Psoas muscle (tissue), 8 donors: ENCODE measurements around the gene ZSCAN25. TPM values are rescaled to one million over a fixed set of nuclear protein-coding genes. Genes with fewer than 3 reads are reported as not detected.

ENCODE experiments used
- ATAC-seq, 4 donors: fragments of 200-7000 bp; cut with Tn5 transposase; one replicate each; pipeline ENCODE4 v1.9.1; 2020; ENCODE audit warnings: moderate library complexity in 3 of 4, mild to moderate bottlenecking in 2 of 4
- DNase-seq, 2 donors: peaks; one replicate each; pipeline ENCODE4 v3.0.0-alpha.2; 2020
- H3K27ac ChIP-seq: fragments of 200-600 bp; one replicate; pipeline ENCODE4 v1.8.0; 2022
- H3K27me3 ChIP-seq, 3 donors: fragments of 200-600 bp in 1 of 3; one replicate each; pipeline versions ENCODE4 v1.6.1 to v1.8.0; 2013 to 2022; ENCODE audit warnings: low read length in 2 of 3, mild to moderate bottlenecking in 2 of 3, moderate library complexity in 1 of 3; ENCODE audit not compliant: insufficient read depth in 3 of 3
- H3K36me3 ChIP-seq, 2 donors: fragments of 200-600 bp in 1 of 2; one replicate each; pipeline versions ENCODE4 v1.6.1 to v1.8.0; 2013 to 2022; ENCODE audit warnings: low read depth in 1 of 2, mild to moderate bottlenecking in 1 of 2, moderate library complexity in 1 of 2; ENCODE audit not compliant: insufficient read depth in 1 of 2
- H3K4me1 ChIP-seq: fragments of 200-600 bp; one replicate; pipeline ENCODE4 v1.8.0; 2022
- H3K4me3 ChIP-seq: fragments of 200-600 bp; one replicate; pipeline ENCODE4 v1.8.0; 2022; ENCODE audit warnings: mild to moderate bottlenecking
- H3K9me3 ChIP-seq: fragments of 200-600 bp; one replicate; pipeline ENCODE4 v1.8.0; 2022
- WGBS, 3 donors: extraction: QIAGEN DNeasy Blood & Tissue Kit; methylation state at CpG; one replicate each; pipeline versions ENCODE4 v1.1.6 to v1.1.7; 2013; 5-methylcytosine and 5-hydroxymethylcytosine counted together
- intact Hi-C, 2 donors: fragments of 100-400 bp; cut with DNase I; formaldehyde crosslinking; loops; one replicate each; pipeline versions ENCODE4 v1.11.0 to v1.14.2; 2022
- polyA plus RNA-seq, 3 donors: library from polyadenylated mRNA; stranded (reverse); fragments of 200-250 nt; gene quantifications; one replicate each; pipeline ENCODE4 v1.2.3, GENCODE V29; 2013
- total RNA-seq, 4 donors: library from RNA; stranded (reverse); fragmentation: NEBNext Ultra II Directional in 2 of 4; extraction: Animal tissue kit (Norgen Biotek cat#: 25700) in 2 of 4; gene quantifications; one replicate each; pipeline versions ENCODE4 v1.2.1 to v1.2.4, GENCODE V29; 2021 to 2023
- TF ChIP-seq, protein P1 (sequence below): fragments of 200-600 bp; IDR thresholded peaks from one replicate; pipeline ENCODE4 v1.8.0; 2022; ENCODE audit warnings: antibody characterized with exemption
- donor health status: healthy with polysubstance abuse.
- donor health status: DM: no; HTN: no; CAD: no; lungs with moderate emphysema.
- donor health status: Bipolar disorder and iron deficiency.
- donor health status: healthy.
- donor health status: DM: yes; HTN: yes; CAD: no.
- donor health status: DM: no; HTN: no; CAD: no.
- donor health status: DM: no; HTN: no; CAD: no.
- donor health status: DM: yes; HTN: yes; CAD: no.

The ZSCAN25 gene
- total and polyA plus RNA-seq, 7 donors = 2.6 to 10.5 (median 6.3) TPM

DNA sequence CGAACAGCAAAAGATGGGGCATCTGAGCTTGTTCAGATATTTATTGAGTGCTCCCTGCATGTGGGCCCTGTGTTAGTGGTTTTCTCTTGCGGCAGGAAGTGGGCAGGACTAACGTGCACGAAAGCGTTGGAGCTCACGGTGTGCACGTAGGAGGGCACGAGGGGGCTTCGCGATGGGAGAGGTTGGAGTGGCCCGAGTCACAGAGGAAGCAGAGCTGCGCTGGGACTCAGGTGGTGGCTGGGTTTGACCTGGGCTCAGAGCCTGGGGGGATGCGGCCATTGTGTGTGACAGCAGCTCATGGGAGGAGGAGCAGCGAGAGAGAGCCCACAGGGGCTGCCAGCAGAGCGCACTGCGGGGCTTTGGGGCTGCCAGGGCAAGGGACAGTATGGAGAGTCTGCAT lies 7.7 kb downstream of the ZSCAN25 start:
- intact Hi-C loops = loop anchor here in 1 of 2 donors (5.0 kb wide), 1 partner anchor 288 kb away; no protein-coding TSS in a partner anchor
- no peak overlapping the region for H3K27ac ChIP-seq
- H3K9me3 ChIP-seq = no peaks in the 10 kb centered on the region
- H3K4me1 ChIP-seq = no peaks in the 10 kb centered on the region
- H3K27me3 ChIP-seq = no peaks in the 10 kb centered on the region
- TF ChIP-seq, protein P1, sequence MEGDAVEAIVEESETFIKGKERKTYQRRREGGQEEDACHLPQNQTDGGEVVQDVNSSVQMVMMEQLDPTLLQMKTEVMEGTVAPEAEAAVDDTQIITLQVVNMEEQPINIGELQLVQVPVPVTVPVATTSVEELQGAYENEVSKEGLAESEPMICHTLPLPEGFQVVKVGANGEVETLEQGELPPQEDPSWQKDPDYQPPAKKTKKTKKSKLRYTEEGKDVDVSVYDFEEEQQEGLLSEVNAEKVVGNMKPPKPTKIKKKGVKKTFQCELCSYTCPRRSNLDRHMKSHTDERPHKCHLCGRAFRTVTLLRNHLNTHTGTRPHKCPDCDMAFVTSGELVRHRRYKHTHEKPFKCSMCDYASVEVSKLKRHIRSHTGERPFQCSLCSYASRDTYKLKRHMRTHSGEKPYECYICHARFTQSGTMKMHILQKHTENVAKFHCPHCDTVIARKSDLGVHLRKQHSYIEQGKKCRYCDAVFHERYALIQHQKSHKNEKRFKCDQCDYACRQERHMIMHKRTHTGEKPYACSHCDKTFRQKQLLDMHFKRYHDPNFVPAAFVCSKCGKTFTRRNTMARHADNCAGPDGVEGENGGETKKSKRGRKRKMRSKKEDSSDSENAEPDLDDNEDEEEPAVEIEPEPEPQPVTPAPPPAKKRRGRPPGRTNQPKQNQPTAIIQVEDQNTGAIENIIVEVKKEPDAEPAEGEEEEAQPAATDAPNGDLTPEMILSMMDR = no peak
- DNase-seq (peak in 1 of 2 donors; percentile 51), ATAC-seq (no peak)
- peaks cover 12 to 100% of the 10 kb centered on the region in 2 donors for H3K36me3 ChIP-seq
- H3K4me3 ChIP-seq = no peak overlapping the region
- WGBS, 3 donors = 86 to 93% (median 92%) methylated on average over 16 of the region's 16 CpGs

DNA sequence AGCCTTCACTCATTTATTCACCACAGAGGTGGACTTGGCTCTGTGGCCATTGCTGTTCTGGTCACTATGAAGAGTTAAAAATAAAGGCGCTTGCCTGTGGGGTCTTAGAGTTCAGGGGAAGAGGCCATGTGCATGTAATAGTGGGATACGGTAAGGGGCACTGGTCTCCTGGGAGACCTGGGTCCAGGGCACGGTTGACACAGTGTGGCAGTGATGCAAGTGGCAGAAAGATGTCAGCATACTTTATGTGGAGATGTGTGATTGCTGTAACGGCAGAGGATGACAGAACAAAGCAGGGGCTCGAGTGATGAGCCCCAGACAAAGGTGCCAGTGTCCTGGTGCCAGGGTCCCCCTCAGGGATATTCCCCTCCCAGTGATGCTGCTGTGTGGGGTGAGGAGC lies 8.6 kb downstream of the ZSCAN25 start:
- DNase-seq = no peak
- ATAC-seq = no peak
- Histone ChIP-seq H3K36me3 (peaks cover 14 to 100% of the 10 kb centered on the region in 2 donors), H3K4me3 (no peak overlapping the region), H3K27ac (no peak overlapping the region), H3K4me1 (no peaks in the 10 kb centered on the region), H3K9me3 (no peaks in the 10 kb centered on the region), H3K27me3 (no peaks in the 10 kb centered on the region)
- WGBS, 3 donors = 72 to 86% (median 85%) methylated on average over 5 of the region's 5 CpGs
- TF ChIP-seq, protein P1 = no peak
- intact Hi-C loops = no loop called here

DNA sequence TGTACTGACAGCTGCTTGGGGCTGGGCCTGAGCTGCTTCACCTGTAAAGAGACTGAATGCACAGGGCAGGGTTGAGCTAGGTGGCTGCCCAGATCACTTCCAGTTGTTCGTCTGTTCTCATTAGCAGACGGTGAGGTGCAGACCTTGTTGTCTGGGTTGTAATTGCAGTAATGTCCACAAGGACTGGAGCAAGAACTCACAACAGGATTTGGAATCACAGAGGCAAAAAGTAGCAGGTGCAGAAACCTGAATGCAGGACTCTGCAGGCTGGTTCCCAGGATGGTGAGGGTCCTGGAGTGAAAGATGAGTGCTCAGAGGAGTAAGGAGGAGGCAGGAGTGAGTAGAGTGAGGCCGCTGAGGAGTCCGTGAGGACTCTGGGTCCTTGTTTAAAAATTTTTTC lies 9.2 kb downstream of the ZSCAN25 start:
- peaks cover under 1% of the 10 kb centered on the region for H3K4me1 ChIP-seq
- ATAC-seq (no peak), DNase-seq (no peak)
- no peaks in the 10 kb centered on the region for H3K27me3 ChIP-seq
- peaks cover 16 to 100% of the 10 kb centered on the region in 2 donors for H3K36me3 ChIP-seq
- H3K9me3 ChIP-seq = no peaks in the 10 kb centered on the region
- no peak overlapping the region for H3K4me3 ChIP-seq
- intact Hi-C loops = no loop called here
- TF ChIP-seq, protein P1 = no peak
- H3K27ac ChIP-seq = no peak overlapping the region
- 85 to 95% (median 90%) methylated on average over 4 of the region's 4 CpGs for WGBS, 3 donors

DNA sequence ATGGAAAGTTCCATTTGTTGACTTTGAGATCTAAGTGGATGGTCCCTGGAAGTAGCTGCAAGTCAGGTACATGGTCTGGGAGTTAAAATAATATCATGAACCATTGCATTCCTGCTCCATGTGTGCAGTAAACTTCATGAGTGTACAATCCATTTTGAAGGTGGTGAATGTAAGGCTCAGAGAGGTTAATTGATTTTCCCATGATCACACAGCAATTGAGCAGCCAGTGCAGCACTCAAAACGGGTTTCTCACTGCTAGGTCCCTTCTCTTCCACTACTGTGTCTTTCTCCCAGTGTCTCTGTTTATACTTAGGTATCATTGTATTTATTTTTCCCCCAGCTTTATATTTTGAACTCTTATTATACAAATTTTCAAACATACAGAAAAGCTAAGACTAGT lies 9.9 kb downstream of the ZSCAN25 start:
- intact Hi-C loops = no loop called here
- TF ChIP-seq, protein P1 = no peak
- Histone ChIP-seq H3K9me3 (no peaks in the 10 kb centered on the region), H3K4me3 (no peak overlapping the region), H3K4me1 (peaks cover 6% of the 10 kb centered on the region), H3K27ac (no peak overlapping the region), H3K27me3 (no peaks in the 10 kb centered on the region), H3K36me3 (peaks cover 12 to 100% of the 10 kb centered on the region in 2 donors)
- ATAC-seq (no peak), DNase-seq (no peak)
- 81 to 83% (median 81%) methylated on average over 1 of the region's 1 CpG for WGBS, 3 donors

DNA sequence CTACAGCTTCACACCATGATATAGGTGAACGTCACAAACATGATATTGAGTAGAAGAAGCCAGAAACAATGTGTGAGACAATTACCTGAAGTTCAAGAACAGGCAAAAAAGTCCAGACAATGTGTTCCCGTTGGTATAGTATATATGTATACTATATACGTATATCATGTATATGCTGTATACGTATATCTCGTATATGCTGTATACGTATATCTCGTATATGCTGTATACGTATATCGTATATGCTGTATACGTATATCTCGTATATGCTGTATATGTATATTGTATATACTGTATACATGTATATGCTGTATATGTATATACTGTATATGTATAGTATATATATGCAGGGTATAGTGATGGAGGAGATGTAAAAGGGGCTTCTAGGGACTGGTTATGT lies 10.8 kb downstream of the ZSCAN25 start:
- no peak overlapping the region for H3K27ac ChIP-seq
- H3K4me1 ChIP-seq = peaks cover 11% of the 10 kb centered on the region
- H3K9me3 ChIP-seq = no peaks in the 10 kb centered on the region
- no peak for DNase-seq
- TF ChIP-seq, protein P1 = no peak
- intact Hi-C loops = no loop called here
- peaks cover 12 to 100% of the 10 kb centered on the region in 2 donors for H3K36me3 ChIP-seq
- ATAC-seq = no peak
- 95 to 96% (median 96%) methylated on average over 11 of the region's 11 CpGs for WGBS, 3 donors
- H3K4me3 ChIP-seq = no peak overlapping the region
- H3K27me3 ChIP-seq = no peaks in the 10 kb centered on the region
